Tibial nerve (tissue), 4 donors: ENCODE results near the gene CAMK1D. TPM values are rescaled to one million over a fixed set of nuclear protein-coding genes. Genes with fewer than 3 reads are reported as not detected.

ENCODE experiments used
- DNase-seq, 2 donors: peaks; one replicate each; pipeline ENCODE4 v3.0.0-alpha.2; 2019; ENCODE audit warnings: low spot score in 2 of 2
- H3K27ac ChIP-seq, 4 donors: fragments of 200-600 bp; sonication (generic) in 3 of 4; one replicate each; pipeline ENCODE4 v1.5.1; 2017 to 2019; ENCODE audit warnings: mild to moderate bottlenecking in 1 of 4
- H3K27me3 ChIP-seq, 2 donors: fragments of 200-600 bp; sonication (generic) in 1 of 2; one replicate each; pipeline versions ENCODE4 v1.5.1 to v1.6.0; 2017 to 2019
- H3K36me3 ChIP-seq, 3 donors: fragments of 200-600 bp; sonication (generic); one replicate each; pipeline ENCODE4 v1.5.1; 2018 to 2019
- H3K4me1 ChIP-seq, 4 donors: fragments of 200-600 bp; sonication (generic) in 3 of 4; one replicate each; pipeline ENCODE4 v1.5.1; 2017 to 2019
- H3K4me3 ChIP-seq, 4 donors: fragments of 200-600 bp; sonication (generic) in 3 of 4; one replicate each; pipeline ENCODE4 v1.5.1; 2017 to 2019; ENCODE audit warnings: mild to moderate bottlenecking in 1 of 4, moderate library complexity in 1 of 4
- H3K9me3 ChIP-seq, 4 donors: fragments of 200-600 bp; sonication (generic) in 3 of 4; one replicate each; pipeline ENCODE4 v1.5.1; 2017 to 2019
- CTCF ChIP-seq, 5 experiments: fragments of 200-600 bp in 3 of 5; fragments of 450-650 bp in 2 of 5; sonication (generic) in 3 of 5; IDR thresholded peaks; one replicate each; pipeline ENCODE4 v1.5.1; 2016 to 2019; ENCODE audit warnings: antibody characterized with exemption in 5 of 5, mild to moderate bottlenecking in 3 of 5, moderate library complexity in 2 of 5
- EP300 ChIP-seq, 2 donors: sonication (generic); formaldehyde crosslinking; IDR thresholded peaks; one replicate each; pipeline ENCODE4 v1.6.1; 2017; ENCODE audit warnings: antibody characterized with exemption in 2 of 2, mild to moderate bottlenecking in 1 of 2
- POLR2A ChIP-seq, 2 donors: fragments of 450-650 bp; IDR thresholded peaks; one replicate each; pipeline ENCODE4 v1.6.1; 2017; ENCODE audit warnings: antibody characterized with exemption in 2 of 2, mild to moderate bottlenecking in 2 of 2, moderate library complexity in 2 of 2
- WGBS, 2 donors: methylation state at CpG; one replicate each; pipeline ENCODE4 v1.1.5; 2018; 5-methylcytosine and 5-hydroxymethylcytosine counted together
- total RNA-seq, 4 donors: library from RNA; depleted of rRNA; stranded (reverse); fragments of >200 nt; gene quantifications; one replicate each; pipeline ENCODE4 v1.1.0, GENCODE V29; 2016

Gene CAMK1D
- total RNA-seq, 4 donors from 2014 or later: 6.9 to 20.5 (median 17.2) TPM

- H3K27ac ChIP-seq: no peak overlapping the region
- TF ChIP-seq POLR2A (IDR thresholded peaks at IDR 0.05) (no peak), CTCF (IDR thresholded peaks at IDR 0.05) (no peak), EP300 (IDR thresholded peaks at IDR 0.05) (no peak)
- no peak overlapping the region for H3K4me3 ChIP-seq
- no peaks in the 10 kb centered on the region for H3K9me3 ChIP-seq
- no peaks in the 10 kb centered on the region for H3K4me1 ChIP-seq
- no peak for DNase-seq
- H3K36me3 ChIP-seq: no peaks in the 10 kb centered on the region
- WGBS, 2 donors: 56 to 63% methylated on average over 10 of the region's 10 CpGs
- H3K27me3 ChIP-seq: no peaks in the 10 kb centered on the region
These were observed 341.3 kb downstream of the CAMK1D start for GRCh38 chr10:12690525-12691126.

- TF ChIP-seq EP300 (IDR thresholded peaks at IDR 0.05) (no peak), POLR2A (IDR thresholded peaks at IDR 0.05) (no peak), CTCF (IDR thresholded peaks at IDR 0.05) (no peak)
- WGBS, 2 donors: 91% methylated on average over 7 of the region's 7 CpGs
- Histone ChIP-seq H3K36me3 (no peaks in the 10 kb centered on the region), H3K27ac (no peak overlapping the region), H3K27me3 (no peaks in the 10 kb centered on the region), H3K4me3 (no peak overlapping the region), H3K9me3 (no peaks in the 10 kb centered on the region), H3K4me1 (no peaks in the 10 kb centered on the region)
- DNase-seq: no peak
These were observed 342.2 kb downstream of the CAMK1D start for GRCh38 chr10:12691596-12691995.

GRCh38 chr10:12697764-12698163 lies 348.4 kb downstream of the CAMK1D start:
- H3K36me3 ChIP-seq: no peaks in the 10 kb centered on the region
- no peaks in the 10 kb centered on the region for H3K27me3 ChIP-seq
- H3K4me1 ChIP-seq: peaks cover 0 to 11% (median 2%) of the 10 kb centered on the region in 4 donors
- no peaks in the 10 kb centered on the region for H3K9me3 ChIP-seq
- peak in 1 of 2 donors; percentile 24 for TF ChIP-seq EP300 (IDR thresholded peaks at IDR 0.05)
- no peak for TF ChIP-seq POLR2A (IDR thresholded peaks at IDR 0.05)
- no peak overlapping the region for H3K4me3 ChIP-seq
- 84 to 89% methylated on average over 9 of the region's 9 CpGs for WGBS, 2 donors
- no peak overlapping the region for H3K27ac ChIP-seq
- no peak for DNase-seq

- no peaks in the 10 kb centered on the region for H3K9me3 ChIP-seq
These were observed 349.9 kb downstream of the CAMK1D start for GRCh38 chr10:12699258-12699700.

GRCh38 chr10:12699781-12700556 lies 350.6 kb downstream of the CAMK1D start:
- no peak for DNase-seq
- no peaks in the 10 kb centered on the region for H3K27me3 ChIP-seq
- H3K4me1 ChIP-seq: peaks cover 0 to 17% (median 2%) of the 10 kb centered on the region in 4 donors
- H3K27ac ChIP-seq: peak overlapping the region in 3 of 4 donors; percentile 51 to 78 (median 72)
- no peaks in the 10 kb centered on the region for H3K9me3 ChIP-seq
- no peak overlapping the region for H3K4me3 ChIP-seq
- no peaks in the 10 kb centered on the region for H3K36me3 ChIP-seq
- WGBS, 2 donors: 74 to 75% methylated on average over 9 of the region's 9 CpGs
- no peak for TF ChIP-seq CTCF (IDR thresholded peaks at IDR 0.05)
- TF ChIP-seq POLR2A (IDR thresholded peaks at IDR 0.05): no peak
- TF ChIP-seq EP300 (IDR thresholded peaks at IDR 0.05): no peak

More at GRCh38 chr10:12699258-12699700, 349.9 kb downstream of the CAMK1D start:
- no peaks in the 10 kb centered on the region for H3K27me3 ChIP-seq
- H3K4me3 ChIP-seq: no peak overlapping the region
- peaks cover 0 to 17% (median 2%) of the 10 kb centered on the region in 4 donors for H3K4me1 ChIP-seq
- WGBS, 2 donors: 54 to 64% methylated on average over 7 of the region's 7 CpGs
- TF ChIP-seq POLR2A (IDR thresholded peaks at IDR 0.05) (no peak), EP300 (IDR thresholded peaks at IDR 0.05) (peak in 1 of 2 donors; percentile 54)
- DNase-seq: no peak
- no peaks in the 10 kb centered on the region for H3K36me3 ChIP-seq
- H3K27ac ChIP-seq: peak overlapping the region in 3 of 4 donors; percentile 51 to 78 (median 72)

- no peaks in the 10 kb centered on the region for H3K36me3 ChIP-seq
- H3K27me3 ChIP-seq: no peaks in the 10 kb centered on the region
- H3K27ac ChIP-seq: peak overlapping the region in 1 of 4 donors; percentile 28
- no peaks in the 10 kb centered on the region for H3K9me3 ChIP-seq
- DNase-seq: no peak
- H3K4me3 ChIP-seq: no peak overlapping the region
- peaks cover 0 to 17% (median 2%) of the 10 kb centered on the region in 4 donors for H3K4me1 ChIP-seq
- TF ChIP-seq EP300 (IDR thresholded peaks at IDR 0.05): no peak
- TF ChIP-seq CTCF (IDR thresholded peaks at IDR 0.05): no peak
- TF ChIP-seq POLR2A (IDR thresholded peaks at IDR 0.05): no peak
- WGBS, 2 donors: 79 to 82% methylated on average over 3 of the region's 3 CpGs
These were observed 351.2 kb downstream of the CAMK1D start for GRCh38 chr10:12700557-12700874.
